HepG2 (cell line): ENCODE measurements around the gene DNM3. TPM values are rescaled to one million over a fixed set of nuclear protein-coding genes. Genes with fewer than 3 reads are reported as not detected.

Source experiments
- ATF5 ChIP-seq: sonication (generic); formaldehyde crosslinking; IDR thresholded peaks from 2 replicates; pipeline ENCODE4 v1.4.0; 2020; ENCODE audit warnings: mild to moderate bottlenecking, low read depth, missing genetic modification reagents
- DPF2 ChIP-seq: sonication (generic); formaldehyde crosslinking; IDR thresholded peaks from 2 replicates; pipeline ENCODE4 v1.4.0; 2020; ENCODE audit warnings: mild to moderate bottlenecking, low read depth, missing genetic modification reagents, borderline replicate concordance
- ELF4 ChIP-seq: sonication (generic); formaldehyde crosslinking; IDR thresholded peaks from 2 replicates; pipeline ENCODE4 v1.5.0; 2020; ENCODE audit warnings: missing genetic modification reagents, mild to moderate bottlenecking, moderate library complexity, borderline replicate concordance
- FOSL2 ChIP-seq: sonication (generic); formaldehyde crosslinking; IDR thresholded peaks from 2 replicates; pipeline ENCODE4 v1.4.0; 2020; ENCODE audit warnings: missing genetic modification reagents
- HMG20A ChIP-seq: IDR thresholded peaks from 2 replicates; pipeline ENCODE4 v1.6.1; 2016; ENCODE audit warnings: borderline replicate concordance
- HNF4A ChIP-seq: sonication (generic); formaldehyde crosslinking; IDR thresholded peaks from 2 replicates; pipeline ENCODE4 v1.4.0; 2020; ENCODE audit warnings: missing genetic modification reagents
- KDM6A ChIP-seq: IDR thresholded peaks from 2 replicates; pipeline ENCODE4 v1.6.1; 2016; ENCODE audit warnings: low read depth
- MED13 ChIP-seq: sonication (generic); formaldehyde crosslinking; IDR thresholded peaks from 2 replicates; pipeline ENCODE4 v1.5.0; 2020; ENCODE audit warnings: missing genetic modification reagents
- RFX3 ChIP-seq: IDR thresholded peaks from 2 replicates; pipeline ENCODE4 v1.6.1; 2016; ENCODE audit warnings: missing biosample characterization, missing genetic modification reagents
- SNAPC2 ChIP-seq: sonication (generic); formaldehyde crosslinking; IDR thresholded peaks from 2 replicates; pipeline ENCODE4 v1.8.1; 2022; ENCODE audit warnings: mild to moderate bottlenecking, missing genetic modification reagents
- SRSF1 ChIP-seq: fragments of 200-400 bp; formaldehyde crosslinking; optimal IDR thresholded peaks from 2 replicates; pipeline ENCODE3; 2017; ENCODE audit warnings: mild to moderate bottlenecking, low read depth, low read length, moderate library complexity
- TOE1 ChIP-seq: sonication (generic); formaldehyde crosslinking; IDR thresholded peaks from 2 replicates; pipeline ENCODE4 v1.4.0; 2020; ENCODE audit warnings: mild to moderate bottlenecking, missing genetic modification reagents
- ZBTB46 ChIP-seq: sonication (generic); formaldehyde crosslinking; IDR thresholded peaks from 2 replicates; pipeline ENCODE4 v1.4.0; 2020; ENCODE audit warnings: mild to moderate bottlenecking, missing genetic modification reagents, borderline replicate concordance
- ZNF234 ChIP-seq: sonication (generic); formaldehyde crosslinking; conservative IDR thresholded peaks from 2 replicates; pipeline ENCODE4 v1.5.1; 2020; ENCODE audit warnings: mild to moderate bottlenecking, missing genetic modification reagents
- ZNF619 ChIP-seq: sonication (generic); formaldehyde crosslinking; IDR thresholded peaks from 2 replicates; pipeline ENCODE4 v1.4.0; 2020; ENCODE audit warnings: mild to moderate bottlenecking, missing genetic modification reagents
- ZNF780A ChIP-seq: sonication (generic); formaldehyde crosslinking; IDR thresholded peaks from 2 replicates; pipeline ENCODE4 v1.8.0; 2022; ENCODE audit warnings: mild to moderate bottlenecking, missing genetic modification reagents, moderate library complexity
- ZNF788 ChIP-seq: sonication (generic); formaldehyde crosslinking; IDR thresholded peaks from 2 replicates; pipeline ENCODE4 v1.5.0; 2020; ENCODE audit warnings: mild to moderate bottlenecking, missing genetic modification reagents, borderline replicate concordance
- ZNF790 ChIP-seq: sonication (generic); formaldehyde crosslinking; IDR thresholded peaks from 2 replicates; pipeline ENCODE4 v1.8.0; 2022; ENCODE audit warnings: missing genetic modification reagents, mild to moderate bottlenecking, borderline replicate concordance
- polyA plus RNA-seq, 8 experiments: library from polyadenylated mRNA; depleted of rRNA in 3 of 8; stranded (reverse) in 7 of 8; unstranded in 1 of 8; fragments of >200 nt; fragmentation: Illumina TruSeq in 4 of 8; extraction: Trizol in 4 of 8; gene quantifications; 2 replicates each; pipeline versions ENCODE4 v1.2.1 to v1.2.3, GENCODE V29; 2011 to 2016; ENCODE audit warnings: low read depth in 4 of 8, missing spikeins in 1 of 8, mixed read lengths in 1 of 8; ENCODE audit not compliant: insufficient read depth in 1 of 8
- total RNA-seq, 5 experiments: library from RNA; depleted of rRNA; stranded (reverse); fragments of >200 nt; fragmentation: Illumina TruSeq; extraction: Trizol; gene quantifications; 2 replicates each; pipeline ENCODE4 v1.2.3, GENCODE V29; 2016; ENCODE audit warnings: low read depth in 1 of 5
- TF ChIP-seq, protein P1 (sequence below): sonication (generic); formaldehyde crosslinking; IDR thresholded peaks from 2 replicates; pipeline ENCODE4 v1.4.0; 2020; ENCODE audit warnings: low read depth, mild to moderate bottlenecking, missing genetic modification reagents
- TF ChIP-seq, protein P2 (sequence below): sonication (generic); formaldehyde crosslinking; IDR thresholded peaks from 2 replicates; pipeline ENCODE4 v1.4.0; 2020; ENCODE audit warnings: mild to moderate bottlenecking, missing genetic modification reagents
- TF ChIP-seq, protein P3 (sequence below): IDR thresholded peaks from 2 replicates; pipeline ENCODE4 v1.6.1; 2016; ENCODE audit warnings: missing compliant biosample characterization, missing genetic modification reagents, borderline replicate concordance
- TF ChIP-seq, protein P4 (sequence below): sonication (generic); formaldehyde crosslinking; IDR thresholded peaks from 2 replicates; pipeline ENCODE4 v1.5.0; 2020; ENCODE audit warnings: missing genetic modification reagents, mild to moderate bottlenecking, borderline replicate concordance
- TF ChIP-seq, protein P5 (sequence below): sonication (generic); formaldehyde crosslinking; IDR thresholded peaks from 2 replicates; pipeline ENCODE4 v1.4.0; 2020; ENCODE audit warnings: low read depth, mild to moderate bottlenecking, missing genetic modification reagents

The DNM3 gene
- total and polyA plus RNA-seq, 2 of the 13 experiments (the other 11 are each of a cell fraction or from before 2014, with no cell fraction given) = 0.05 TPM; not detected in 1

GRCh38 chr1:172269084-172269483 is 427.8 kb downstream of the DNM3 start (continued):
- no peak for TF ChIP-seq TOE1 (CRISPR knock-in tag)
- no peak for TF ChIP-seq ZNF780A (CRISPR knock-in tag)
- no peak for TF ChIP-seq ATF5 (CRISPR knock-in tag)
- peak; percentile 87; the same call in 1 of the 2 replicates for TF ChIP-seq HMG20A (CRISPR knock-in tag)
- TF ChIP-seq HNF4A = peak; percentile 72
- TF ChIP-seq, protein P1, sequence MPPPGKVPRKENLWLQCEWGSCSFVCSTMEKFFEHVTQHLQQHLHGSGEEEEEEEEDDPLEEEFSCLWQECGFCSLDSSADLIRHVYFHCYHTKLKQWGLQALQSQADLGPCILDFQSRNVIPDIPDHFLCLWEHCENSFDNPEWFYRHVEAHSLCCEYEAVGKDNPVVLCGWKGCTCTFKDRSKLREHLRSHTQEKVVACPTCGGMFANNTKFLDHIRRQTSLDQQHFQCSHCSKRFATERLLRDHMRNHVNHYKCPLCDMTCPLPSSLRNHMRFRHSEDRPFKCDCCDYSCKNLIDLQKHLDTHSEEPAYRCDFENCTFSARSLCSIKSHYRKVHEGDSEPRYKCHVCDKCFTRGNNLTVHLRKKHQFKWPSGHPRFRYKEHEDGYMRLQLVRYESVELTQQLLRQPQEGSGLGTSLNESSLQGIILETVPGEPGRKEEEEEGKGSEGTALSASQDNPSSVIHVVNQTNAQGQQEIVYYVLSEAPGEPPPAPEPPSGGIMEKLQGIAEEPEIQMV (CRISPR knock-in tag) = no peak
- TF ChIP-seq, protein P2, sequence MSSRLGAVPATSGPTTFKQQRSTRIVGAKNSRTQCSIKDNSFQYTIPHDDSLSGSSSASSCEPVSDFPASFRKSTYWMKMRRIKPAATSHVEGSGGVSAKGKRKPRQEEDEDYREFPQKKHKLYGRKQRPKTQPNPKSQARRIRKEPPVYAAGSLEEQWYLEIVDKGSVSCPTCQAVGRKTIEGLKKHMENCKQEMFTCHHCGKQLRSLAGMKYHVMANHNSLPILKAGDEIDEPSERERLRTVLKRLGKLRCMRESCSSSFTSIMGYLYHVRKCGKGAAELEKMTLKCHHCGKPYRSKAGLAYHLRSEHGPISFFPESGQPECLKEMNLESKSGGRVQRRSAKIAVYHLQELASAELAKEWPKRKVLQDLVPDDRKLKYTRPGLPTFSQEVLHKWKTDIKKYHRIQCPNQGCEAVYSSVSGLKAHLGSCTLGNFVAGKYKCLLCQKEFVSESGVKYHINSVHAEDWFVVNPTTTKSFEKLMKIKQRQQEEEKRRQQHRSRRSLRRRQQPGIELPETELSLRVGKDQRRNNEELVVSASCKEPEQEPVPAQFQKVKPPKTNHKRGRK = no peak
- TF ChIP-seq KDM6A = peak; percentile 59; the same call in 1 of the 2 replicates
- TF ChIP-seq DPF2 = peak; percentile 80
- no peak for TF ChIP-seq ZNF790 (CRISPR knock-in tag)
- no peak for TF ChIP-seq ZNF619 (CRISPR knock-in tag)
- TF ChIP-seq, protein P3, sequence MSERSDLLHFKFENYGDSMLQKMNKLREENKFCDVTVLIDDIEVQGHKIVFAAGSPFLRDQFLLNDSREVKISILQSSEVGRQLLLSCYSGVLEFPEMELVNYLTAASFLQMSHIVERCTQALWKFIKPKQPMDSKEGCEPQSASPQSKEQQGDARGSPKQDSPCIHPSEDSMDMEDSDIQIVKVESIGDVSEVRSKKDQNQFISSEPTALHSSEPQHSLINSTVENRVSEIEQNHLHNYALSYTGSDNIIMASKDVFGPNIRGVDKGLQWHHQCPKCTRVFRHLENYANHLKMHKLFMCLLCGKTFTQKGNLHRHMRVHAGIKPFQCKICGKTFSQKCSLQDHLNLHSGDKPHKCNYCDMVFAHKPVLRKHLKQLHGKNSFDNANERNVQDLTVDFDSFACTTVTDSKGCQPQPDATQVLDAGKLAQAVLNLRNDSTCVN = no peak
- TF ChIP-seq, protein P4, sequence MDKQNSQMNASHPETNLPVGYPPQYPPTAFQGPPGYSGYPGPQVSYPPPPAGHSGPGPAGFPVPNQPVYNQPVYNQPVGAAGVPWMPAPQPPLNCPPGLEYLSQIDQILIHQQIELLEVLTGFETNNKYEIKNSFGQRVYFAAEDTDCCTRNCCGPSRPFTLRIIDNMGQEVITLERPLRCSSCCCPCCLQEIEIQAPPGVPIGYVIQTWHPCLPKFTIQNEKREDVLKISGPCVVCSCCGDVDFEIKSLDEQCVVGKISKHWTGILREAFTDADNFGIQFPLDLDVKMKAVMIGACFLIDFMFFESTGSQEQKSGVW (CRISPR knock-in tag) = no peak
- no peak for TF ChIP-seq ZNF234 (CRISPR knock-in tag)
- no peak for TF ChIP-seq ZBTB46 (CRISPR knock-in tag)
- TF ChIP-seq RFX3 (CRISPR knock-in tag) = no peak
- TF ChIP-seq MED13 (CRISPR knock-in tag) = peak; percentile 49; the same call in 1 of the 2 replicates
- no peak for TF ChIP-seq SRSF1
- TF ChIP-seq, protein P5, sequence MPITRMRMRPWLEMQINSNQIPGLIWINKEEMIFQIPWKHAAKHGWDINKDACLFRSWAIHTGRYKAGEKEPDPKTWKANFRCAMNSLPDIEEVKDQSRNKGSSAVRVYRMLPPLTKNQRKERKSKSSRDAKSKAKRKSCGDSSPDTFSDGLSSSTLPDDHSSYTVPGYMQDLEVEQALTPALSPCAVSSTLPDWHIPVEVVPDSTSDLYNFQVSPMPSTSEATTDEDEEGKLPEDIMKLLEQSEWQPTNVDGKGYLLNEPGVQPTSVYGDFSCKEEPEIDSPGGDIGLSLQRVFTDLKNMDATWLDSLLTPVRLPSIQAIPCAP (CRISPR knock-in tag) = no peak
- no peak for TF ChIP-seq ELF4
- TF ChIP-seq ZNF788 (CRISPR knock-in tag) = no peak
- peak; percentile 63 for TF ChIP-seq FOSL2 (CRISPR knock-in tag)
- no peak for TF ChIP-seq SNAPC2
